GM18909 (cell line): ENCODE results near the gene DPYD.
A peak's percentile ranks its signal among the peaks of the same experiment; 100 is the strongest.

Experiments
- ATAC-seq: cut with Tn5 transposase; IDR thresholded peaks from one replicate; pipeline ENCODE4 v1.9.1; 2021; ENCODE audit warnings: mild to moderate bottlenecking; ENCODE audit not compliant: unreplicated experiment, poor library complexity

The DPYD gene

GRCh38 chr1:97849345-97850340, 71.2 kb downstream of the DPYD start:
- ATAC-seq: peak; percentile 44

DNA sequence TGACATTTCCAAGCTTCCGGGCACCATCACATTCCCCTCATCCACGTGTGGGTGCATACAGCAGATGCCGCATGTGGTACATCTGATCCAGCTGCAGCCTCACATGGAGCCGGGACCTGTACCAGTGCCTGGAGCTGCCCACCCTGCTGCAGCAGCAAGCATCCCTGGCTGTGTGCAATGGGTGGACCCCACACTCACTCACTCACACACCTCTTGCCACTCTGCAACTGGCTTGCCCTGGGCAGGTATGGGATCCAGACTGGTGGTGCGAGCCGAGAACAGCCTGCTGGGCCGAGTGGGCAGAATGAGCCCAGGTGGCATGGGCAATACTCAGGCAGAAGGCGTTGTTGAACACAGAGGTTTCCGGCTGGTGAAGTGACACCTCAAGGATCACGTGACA, 75.0 kb downstream of the DPYD start:
- no peak for ATAC-seq

- no peak for ATAC-seq
Observed at GRCh38 chr1:97844552-97845089, 76.2 kb downstream of the DPYD start.

GRCh38 chr1:97841338-97841737, 79.5 kb downstream of the DPYD start:
- ATAC-seq: no peak

DNA sequence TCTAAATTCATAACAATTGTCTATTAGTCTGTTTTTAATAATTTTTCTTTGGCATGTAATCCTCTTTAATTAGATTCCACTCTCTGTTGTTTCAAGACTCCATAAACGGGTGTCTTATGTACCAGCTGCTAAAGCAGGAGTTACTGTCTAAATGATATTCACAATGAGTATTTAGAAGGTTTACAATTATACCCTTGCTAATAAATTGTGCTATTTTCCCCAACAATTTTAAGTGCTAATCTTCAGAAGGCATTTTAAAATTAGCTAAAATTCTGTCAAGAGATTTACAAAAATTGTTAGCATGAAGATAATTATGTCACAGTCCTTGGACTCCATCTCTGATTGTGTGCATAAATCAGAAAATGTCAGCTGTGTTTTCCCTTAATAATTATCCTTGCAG, 83.7 kb downstream of the DPYD start:
- ATAC-seq: no peak

- no peak for ATAC-seq
Observed at GRCh38 chr1:97834899-97835298, 85.9 kb downstream of the DPYD start.

DNA sequence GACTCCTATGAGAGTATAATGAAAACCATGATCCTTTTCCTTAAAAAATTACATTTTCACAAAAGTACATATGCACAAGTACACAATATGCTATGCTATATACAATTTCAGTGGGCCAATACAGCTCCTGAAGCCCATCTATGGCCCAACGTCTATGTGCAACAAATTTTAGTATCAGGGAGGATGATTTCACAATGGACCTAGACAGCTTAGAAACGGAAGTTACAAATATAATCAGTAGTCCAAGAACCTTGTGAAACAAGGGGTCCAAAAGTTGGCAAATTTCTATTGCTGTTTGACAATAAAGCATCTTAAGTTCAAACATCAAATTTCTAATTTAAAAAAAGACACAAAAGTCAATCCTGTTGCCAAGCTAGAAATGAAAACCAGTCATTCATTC, 87.0 kb downstream of the DPYD start:
- ATAC-seq: no peak

GRCh38 chr1:97832481-97832880, 88.4 kb downstream of the DPYD start:
- no peak for ATAC-seq

DNA sequence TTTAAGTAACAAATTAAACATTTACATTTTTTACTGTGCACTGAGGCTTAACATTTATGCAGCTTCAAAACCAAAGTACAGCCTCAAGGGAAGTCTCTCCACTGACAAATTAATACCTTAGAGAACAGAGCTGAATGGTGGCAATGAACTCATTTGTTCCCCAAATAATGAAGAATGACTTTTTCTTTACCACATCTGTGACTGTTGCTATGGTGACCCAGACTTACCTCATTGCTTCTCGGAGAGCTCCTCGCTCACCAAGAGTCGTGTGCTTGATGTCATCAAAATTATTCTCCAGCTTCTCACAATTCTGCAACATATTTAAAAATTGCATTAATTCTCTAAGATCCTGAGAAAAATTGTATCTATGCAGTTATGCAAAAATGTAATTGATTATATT, 92.9 kb downstream of the DPYD start:
- peak; percentile 81 for ATAC-seq

DNA sequence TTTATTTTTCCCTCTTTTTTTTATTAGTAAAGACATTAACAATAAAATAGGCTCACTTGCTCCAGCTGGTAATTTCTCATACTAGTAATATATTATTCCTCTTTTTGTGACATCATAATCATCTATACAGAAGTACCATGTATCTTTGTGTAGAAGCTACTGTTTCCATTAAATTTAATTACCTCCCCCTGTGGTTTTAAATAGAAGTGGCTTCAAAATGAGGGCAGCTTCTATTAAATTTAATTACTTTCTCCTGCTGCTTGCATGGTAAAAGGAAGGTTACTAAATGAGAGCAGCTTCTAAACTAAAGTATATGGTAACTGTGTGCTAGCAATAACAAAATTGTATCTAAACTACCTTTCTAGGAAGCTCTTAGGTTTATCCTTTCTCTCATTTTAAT, 94.0 kb downstream of the DPYD start:
- ATAC-seq: no peak

GRCh38 chr1:97824624-97825023, 96.2 kb downstream of the DPYD start:
- ATAC-seq: no peak

DNA sequence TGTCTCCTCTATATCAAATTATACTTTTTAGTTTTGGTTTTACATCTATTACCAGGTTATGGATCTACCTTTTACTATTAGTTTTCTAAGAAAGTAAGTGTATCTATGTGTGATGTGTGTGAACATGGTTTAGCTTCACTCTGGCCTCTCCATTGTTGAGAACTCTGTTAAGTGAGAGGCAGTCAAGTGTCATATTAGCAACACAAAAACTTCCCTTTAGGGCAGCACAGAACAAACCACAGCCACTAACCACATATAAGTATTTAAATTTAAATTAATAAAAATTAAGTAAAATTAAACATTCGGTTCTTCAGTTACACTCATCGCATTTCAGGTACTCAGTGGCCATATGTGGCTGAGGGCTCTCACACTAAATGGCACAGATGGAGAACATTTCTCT, 96.6 kb downstream of the DPYD start:
- no peak for ATAC-seq

DNA sequence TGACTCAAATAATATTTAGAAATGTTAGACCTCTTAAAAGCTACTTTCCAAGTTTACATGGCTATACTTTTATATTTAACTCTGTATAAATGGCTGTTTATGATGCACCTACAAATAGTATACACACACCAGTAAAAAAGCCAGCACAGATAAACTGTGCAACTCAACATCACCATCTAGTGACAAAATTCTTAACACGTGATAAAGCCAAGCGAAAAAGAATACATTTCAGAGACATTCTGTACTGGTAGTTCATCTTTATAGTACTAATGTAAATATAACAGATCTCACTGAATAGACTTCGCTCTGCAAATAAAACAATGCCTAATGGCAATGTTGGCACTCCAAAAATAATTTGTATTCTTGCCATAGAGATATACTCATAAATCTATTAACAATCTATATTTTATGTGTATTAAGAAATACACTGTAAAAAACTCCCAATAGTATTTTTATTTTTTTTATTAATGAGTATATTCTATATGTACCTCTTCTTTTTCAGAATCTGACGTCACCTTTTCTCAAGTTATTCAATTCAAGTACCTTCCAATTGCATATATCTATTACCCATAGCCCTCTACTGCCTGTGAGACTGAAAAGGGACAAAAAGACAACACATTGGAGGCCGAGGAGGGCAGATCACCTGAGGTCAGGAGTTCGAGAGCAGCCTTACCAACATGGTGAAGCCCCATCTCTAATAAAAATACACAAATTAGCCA, 100.2 kb downstream of the DPYD start:
- ATAC-seq: peak; percentile 75

- ATAC-seq: no peak
Observed at GRCh38 chr1:97816927-97817326, 103.9 kb downstream of the DPYD start.

- no peak for ATAC-seq
Observed at GRCh38 chr1:97814804-97815203, 106.0 kb downstream of the DPYD start.

- no peak for ATAC-seq
Observed at GRCh38 chr1:97814121-97814520, 106.7 kb downstream of the DPYD start.

DNA sequence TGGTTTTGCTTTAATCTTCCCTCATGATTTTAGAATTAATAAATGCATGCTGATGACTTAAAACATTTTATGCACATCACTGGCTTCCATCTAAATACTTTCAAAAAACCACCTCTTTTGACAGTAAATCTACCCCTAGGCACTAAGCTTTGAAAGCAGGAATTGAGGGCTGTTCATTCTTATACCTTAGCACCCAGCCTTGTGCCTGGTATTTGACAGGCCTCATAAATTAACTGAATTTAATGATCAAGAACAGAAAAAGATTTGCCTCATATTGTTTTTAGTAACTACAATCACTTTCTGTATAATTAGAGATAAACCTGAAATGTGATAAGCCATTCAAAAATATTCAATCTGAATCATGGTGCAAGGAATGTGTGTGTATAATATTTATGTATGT, 108.8 kb downstream of the DPYD start:
- ATAC-seq: no peak

GRCh38 chr1:97806996-97807520, 113.8 kb downstream of the DPYD start:
- no peak for ATAC-seq

DNA sequence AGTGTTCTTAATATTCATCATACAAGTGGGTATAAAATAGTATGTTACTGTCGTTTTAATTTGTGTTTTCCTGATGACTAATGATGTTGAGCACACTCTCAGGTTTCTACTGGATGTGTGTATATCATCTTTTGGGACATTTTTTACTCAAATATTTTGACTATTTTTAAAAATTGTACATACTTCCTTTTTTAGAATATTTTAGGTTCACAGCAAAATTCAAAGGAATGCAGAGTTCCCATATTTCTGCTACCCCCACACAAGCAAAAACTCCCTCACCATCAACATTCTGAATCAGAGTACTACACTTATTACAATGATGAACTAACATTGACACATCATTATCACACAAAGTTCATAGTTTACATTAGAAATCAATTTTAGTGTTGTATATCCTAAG, 114.5 kb downstream of the DPYD start:
- ATAC-seq: no peak

DNA sequence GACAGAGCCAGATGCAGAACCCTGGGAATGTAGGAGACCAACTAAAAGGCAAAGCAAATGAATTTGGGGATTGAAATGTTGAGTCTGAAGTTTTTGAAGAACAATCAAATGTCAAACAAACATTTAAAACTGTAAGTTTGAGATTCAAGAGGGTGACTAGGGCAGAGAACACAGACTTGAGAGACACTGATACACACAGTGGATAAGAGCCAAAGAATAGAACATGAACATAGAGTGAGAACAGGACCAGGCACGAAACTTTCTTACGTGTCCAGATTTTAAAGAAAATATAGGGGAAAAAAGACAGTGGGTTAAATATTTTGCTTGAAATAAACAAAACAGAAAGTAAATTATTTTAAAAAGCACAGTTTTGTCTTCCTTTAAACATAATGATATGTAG, 115.7 kb downstream of the DPYD start:
- ATAC-seq: no peak

DNA sequence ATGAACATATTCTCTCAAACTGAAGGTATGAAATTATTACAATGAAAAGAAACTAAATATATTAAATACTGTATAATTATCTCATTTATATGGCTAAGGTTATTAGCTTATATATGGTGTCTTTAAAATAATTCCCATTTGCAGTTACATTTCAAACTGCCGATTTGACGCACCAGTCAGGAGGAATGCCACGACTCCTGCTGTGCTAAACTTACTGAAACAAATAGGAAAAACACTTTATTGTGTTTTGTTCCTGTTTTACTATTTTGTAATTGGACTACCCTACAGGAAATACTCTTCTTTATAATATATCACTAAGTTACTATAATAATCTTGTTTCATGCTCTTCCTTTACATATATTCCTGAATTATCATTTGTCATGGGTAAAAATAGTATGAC, 117.8 kb downstream of the DPYD start:
- ATAC-seq: no peak
